ENCODE data around the gene UCMA.
"Not testable (repeated sequence)": the region's sequence is repeated elsewhere in the genome, so short reads cannot be mapped to it uniquely, and the experiment has no call there.

UCMA gene

GRCh38 chr10:13247246-13247645 lies 13.1 kb upstream of the UCMA start:
- H3K27ac ChIP-seq = no peak overlapping the region
- TF ChIP-seq ZFX (IDR thresholded peaks at IDR 0.05; ENCODE audit: borderline replicate concordance) = no peak

- H3K27ac ChIP-seq = not testable (repeated sequence)
These were observed 8.1 kb upstream of the UCMA start for GRCh38 chr10:13242260-13242659.

GRCh38 chr10:13241613-13242012 lies 7.4 kb upstream of the UCMA start:
- H3K27ac ChIP-seq = no peak overlapping the region
- no peak for TF ChIP-seq ZFX (IDR thresholded peaks at IDR 0.05; ENCODE audit: borderline replicate concordance)
- no peak for TF ChIP-seq CTCF (IDR thresholded peaks at IDR 0.05)

GRCh38 chr10:13239923-13240322 lies 5.7 kb upstream of the UCMA start:
- no peak overlapping the region for H3K27ac ChIP-seq
- TF ChIP-seq ZFX (IDR thresholded peaks at IDR 0.05; ENCODE audit: borderline replicate concordance) (no peak), CTCF (IDR thresholded peaks at IDR 0.05) (no peak)

- TF ChIP-seq ZFX (IDR thresholded peaks at IDR 0.05; ENCODE audit: borderline replicate concordance) = no peak
- no peak for TF ChIP-seq CTCF (IDR thresholded peaks at IDR 0.05)
- H3K27ac ChIP-seq = no peak overlapping the region
These were observed 4.3 kb upstream of the UCMA start for GRCh38 chr10:13238271-13239077.

- no peak overlapping the region for H3K27ac ChIP-seq
- TF ChIP-seq CTCF (IDR thresholded peaks at IDR 0.05) (no peak), ZFX (IDR thresholded peaks at IDR 0.05; ENCODE audit: borderline replicate concordance) (no peak)
These were observed 2.5 kb upstream of the UCMA start for GRCh38 chr10:13236638-13237037.

GRCh38 chr10:13234736-13235135 lies 562 bp upstream of the UCMA start:
- H3K27ac ChIP-seq = not testable (repeated sequence)

- TF ChIP-seq CTCF (IDR thresholded peaks at IDR 0.05) (no peak), ZFX (IDR thresholded peaks at IDR 0.05; ENCODE audit: borderline replicate concordance) (no peak)
- H3K27ac ChIP-seq = no peak overlapping the region
These were observed 816 bp downstream of the UCMA start for GRCh38 chr10:13233358-13233757.

- no peak overlapping the region for H3K27ac ChIP-seq
- TF ChIP-seq ZFX (IDR thresholded peaks at IDR 0.05; ENCODE audit: borderline replicate concordance) (no peak), CTCF (IDR thresholded peaks at IDR 0.05) (no peak)
These were observed 2.4 kb downstream of the UCMA start for GRCh38 chr10:13231808-13232207.

Data from 22Rv1 (cell line).